GM21576 (cell line): Measurements from ENCODE around the gene SEL1L2.

ENCODE experiments used
- ATAC-seq: cut with Tn5 transposase; IDR thresholded peaks from one replicate; pipeline ENCODE4 v1.9.1; 2021; ENCODE audit warnings: mild to moderate bottlenecking, moderate library complexity; ENCODE audit not compliant: unreplicated experiment

SEL1L2 gene

DNA sequence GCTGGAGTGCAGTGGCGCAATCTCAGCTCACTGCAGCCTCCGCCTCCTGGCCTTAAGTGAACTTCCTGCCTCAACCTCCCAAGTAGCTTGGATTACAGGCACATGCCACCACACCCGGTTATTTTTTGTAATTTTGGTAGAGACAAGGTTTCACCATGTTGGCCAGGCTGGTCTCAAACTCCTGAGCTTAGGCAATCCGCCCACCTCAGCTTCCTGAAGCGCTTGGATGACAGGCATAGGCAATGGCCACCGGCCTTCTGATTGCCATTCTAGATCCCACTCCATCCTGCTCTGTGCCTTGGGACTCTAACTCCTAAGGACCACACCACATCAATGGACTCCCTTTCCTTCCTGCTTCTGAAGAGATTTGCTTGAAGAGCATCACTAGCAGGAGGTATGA is 60.6 kb downstream of the SEL1L2 start:
- no peak for ATAC-seq

DNA sequence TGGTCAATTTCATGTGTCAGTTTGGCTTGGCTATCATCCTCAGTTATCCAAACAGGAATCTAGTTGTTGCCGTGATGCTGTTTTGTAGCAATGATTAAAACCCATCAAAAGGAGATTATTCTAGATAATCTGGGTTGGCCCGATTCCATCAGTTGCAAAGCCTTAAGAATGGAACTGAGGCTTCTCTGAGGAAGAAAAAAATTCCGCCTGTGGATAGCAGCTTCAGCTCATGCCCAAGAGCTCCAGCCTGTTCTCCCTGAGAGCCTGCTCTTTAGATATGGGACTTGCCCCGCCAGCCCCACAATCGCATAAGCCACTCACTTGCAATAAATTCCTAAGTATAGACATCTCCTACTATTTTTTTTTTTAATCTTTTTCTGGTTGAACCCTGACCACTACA is 61.5 kb downstream of the SEL1L2 start:
- no peak for ATAC-seq

DNA sequence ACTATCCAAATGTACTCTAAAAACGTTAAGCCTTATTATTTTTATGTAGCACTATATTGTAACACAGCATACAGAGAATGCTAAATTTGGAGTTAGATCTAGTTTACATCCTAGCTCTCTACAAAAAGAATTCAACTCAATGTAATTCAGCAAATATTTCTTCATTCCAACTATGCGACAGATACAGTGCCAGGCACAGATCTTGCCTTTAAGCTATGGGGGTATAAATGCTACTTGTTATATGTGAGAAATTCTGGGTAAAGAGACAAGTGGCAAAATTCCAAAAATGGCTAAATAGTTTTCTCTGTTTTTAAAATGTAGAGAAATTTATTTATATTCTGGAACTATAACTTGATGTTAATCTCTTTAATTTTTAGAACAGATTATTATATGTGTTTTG is 63.2 kb downstream of the SEL1L2 start:
- ATAC-seq = no peak

DNA sequence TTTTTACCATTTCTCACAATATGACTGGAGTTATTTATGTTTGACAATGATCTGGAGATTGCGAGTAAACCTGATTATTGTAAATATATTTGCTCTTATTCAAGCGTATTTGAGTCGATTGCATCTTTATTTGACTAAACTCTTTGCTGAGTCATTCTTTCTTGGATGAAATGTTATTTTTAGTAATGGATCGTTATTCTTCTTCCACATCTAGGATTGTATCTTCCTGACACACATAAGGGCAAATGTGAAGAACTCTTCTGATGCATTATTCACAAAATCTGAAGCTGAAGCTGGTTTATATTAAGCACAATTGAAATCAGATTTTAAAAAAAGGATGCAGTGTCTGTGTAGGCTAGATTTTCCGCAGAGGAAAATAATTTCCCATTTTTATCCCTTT is 68.2 kb downstream of the SEL1L2 start:
- ATAC-seq = no peak

DNA sequence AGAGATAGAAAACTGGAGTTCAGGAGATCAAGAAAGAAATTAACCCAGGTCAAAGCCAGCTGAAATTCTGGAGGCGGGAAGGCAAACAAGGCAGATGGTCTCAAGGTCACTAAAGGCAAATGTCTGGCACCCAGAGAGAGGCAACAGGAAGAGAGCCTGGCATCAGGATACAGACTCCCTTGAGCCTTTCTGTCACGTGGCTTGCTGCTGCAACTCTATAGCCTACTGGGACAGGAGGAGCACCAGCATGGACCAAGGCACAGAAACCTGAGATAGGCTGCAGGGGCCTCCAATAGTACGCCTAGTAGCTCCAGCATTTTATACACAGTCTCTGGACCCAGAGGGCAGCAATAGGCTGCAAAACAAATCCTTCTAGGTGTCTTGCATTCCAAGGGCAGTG is 75.1 kb downstream of the SEL1L2 start:
- ATAC-seq = no peak

DNA sequence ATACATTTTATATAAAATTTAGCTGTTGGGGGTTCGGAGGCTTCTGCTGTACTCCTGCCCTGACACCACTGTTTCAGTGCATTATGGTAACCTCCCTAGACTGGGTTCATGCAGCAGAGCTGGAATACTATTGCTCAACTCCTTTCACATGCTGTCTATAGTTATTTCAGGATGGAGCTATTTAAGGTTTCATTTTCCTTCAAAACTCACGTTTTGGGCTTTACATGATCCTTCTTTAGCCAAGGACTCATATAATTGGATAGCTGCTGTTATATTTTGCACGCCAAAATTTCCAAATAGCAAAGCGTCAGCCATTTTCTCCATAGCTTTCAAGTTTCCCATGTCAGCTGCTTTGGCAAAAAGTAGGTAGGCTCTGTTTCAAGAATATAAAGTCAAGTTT is 76.8 kb downstream of the SEL1L2 start:
- ATAC-seq = no peak

DNA sequence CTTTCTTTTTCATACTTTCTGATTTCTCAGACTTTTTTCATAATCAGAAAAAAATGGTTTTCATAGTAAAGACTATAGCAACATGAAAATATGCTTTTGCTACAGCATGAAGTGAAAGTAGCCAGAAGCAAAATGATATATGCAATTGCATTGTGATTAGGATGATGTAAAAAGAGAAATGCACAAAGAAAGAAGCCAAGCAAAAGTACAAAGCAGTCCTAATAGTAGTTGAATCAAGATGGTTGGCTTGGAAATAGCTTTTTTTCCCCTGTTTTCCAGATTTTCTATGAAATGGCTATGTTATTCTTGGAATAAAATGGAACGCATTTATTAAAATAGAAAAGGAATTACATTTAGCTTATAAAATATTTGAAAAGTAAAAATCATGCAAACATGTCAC is 77.3 kb downstream of the SEL1L2 start:
- no peak for ATAC-seq

DNA sequence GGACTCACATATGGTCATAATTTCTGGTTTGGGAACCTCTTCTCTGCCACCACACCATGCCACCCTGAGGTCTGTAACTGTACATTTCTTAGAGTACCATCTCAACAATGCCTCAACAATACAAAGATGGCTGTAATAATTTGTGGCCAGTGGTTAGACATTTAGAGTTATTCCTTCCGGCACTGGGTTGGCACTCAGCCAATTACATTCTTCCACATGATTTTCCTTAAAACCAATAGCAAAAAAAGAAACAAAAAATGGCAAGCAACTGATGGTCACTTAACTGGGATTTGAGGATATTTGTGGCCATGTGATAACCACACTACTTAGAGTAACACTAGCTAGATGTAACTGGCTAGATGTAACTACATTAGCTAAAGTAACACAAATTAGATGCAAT is 79.9 kb downstream of the SEL1L2 start:
- no peak for ATAC-seq

DNA sequence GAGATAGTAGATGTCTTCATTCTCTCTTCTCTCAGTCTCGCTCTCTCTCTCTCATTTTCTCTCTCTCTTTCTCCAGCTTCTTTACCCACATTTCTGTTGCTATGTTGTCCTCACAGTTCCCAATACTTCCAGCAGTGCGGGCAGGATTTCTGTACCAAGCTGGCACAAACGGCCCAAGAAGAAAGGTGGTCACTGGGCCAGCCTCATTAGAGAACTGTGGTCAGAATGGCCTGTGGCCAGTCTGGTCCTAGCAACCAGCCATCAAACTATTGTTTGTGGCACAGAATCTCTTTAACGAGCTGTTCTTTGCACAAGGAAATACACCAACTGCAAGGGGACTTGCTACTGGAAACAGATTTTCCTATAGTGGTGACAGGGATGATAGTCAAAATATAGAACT is 81.3 kb downstream of the SEL1L2 start:
- ATAC-seq = no peak

DNA sequence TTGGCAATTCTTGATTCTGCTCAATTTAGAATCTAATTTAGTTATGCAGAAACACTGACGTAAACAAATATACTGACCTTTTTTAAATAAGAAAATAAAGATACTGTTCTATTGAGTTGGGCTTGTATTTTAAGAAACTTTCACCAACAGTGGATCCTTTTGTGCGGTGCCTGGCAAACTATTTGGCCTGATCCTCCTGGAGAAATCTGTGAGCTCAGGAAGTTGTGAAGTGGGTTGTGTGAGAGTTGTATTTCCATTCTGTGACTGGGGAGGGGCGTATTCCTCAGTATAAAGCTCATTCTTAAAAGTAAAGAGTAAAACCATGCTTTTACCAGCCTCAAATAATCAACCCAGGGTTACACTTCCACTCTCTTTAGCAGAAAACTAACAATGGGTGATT is 85.6 kb downstream of the SEL1L2 start:
- ATAC-seq = no peak

DNA sequence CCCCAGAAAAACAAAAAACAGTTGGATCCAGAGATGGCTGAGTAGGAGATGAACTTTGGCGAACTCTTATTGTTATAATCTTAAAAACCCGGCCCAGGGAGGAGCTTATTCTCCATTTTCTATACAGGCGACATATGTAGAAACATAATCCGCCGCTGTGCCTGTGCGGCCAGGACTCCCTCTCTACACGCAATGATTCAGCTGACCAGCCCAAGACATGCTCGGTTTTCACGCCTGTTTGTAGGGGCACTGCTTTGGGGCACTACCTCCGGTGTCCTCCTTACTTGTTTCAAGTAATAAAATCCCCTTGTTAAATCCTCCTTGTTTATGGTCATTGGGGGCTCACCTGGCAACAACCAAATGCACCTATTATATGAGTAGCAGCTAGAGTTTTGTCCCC is 89.9 kb downstream of the SEL1L2 start:
- no peak for ATAC-seq

DNA sequence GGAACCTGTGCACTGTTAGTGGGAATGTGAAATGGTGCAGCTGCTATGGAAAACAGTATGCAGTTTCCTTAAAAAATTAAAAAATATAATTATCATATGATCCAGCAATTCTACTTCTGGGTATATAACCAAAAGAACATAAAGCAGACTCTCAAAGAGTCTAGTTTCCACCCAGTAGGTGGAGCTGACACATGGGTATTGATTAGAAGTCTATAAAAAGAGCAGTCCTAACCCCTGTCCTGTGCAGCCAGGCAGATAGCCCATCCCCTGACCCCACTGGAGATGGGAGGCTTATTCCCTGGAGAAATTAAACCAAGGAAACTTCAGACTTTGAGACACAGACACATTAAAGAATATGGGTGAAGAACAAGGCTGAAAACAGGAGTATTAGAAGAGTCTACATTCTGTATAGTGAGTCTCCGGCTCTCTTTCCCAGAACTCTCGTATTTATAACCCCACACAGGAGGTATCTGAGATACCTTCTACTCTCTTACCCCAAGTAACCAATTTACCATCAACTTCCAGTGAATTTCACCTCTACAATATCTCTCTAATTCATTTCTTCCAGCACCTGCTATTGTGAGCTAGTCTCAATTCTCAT is 92.3 kb downstream of the SEL1L2 start:
- no peak for ATAC-seq

DNA sequence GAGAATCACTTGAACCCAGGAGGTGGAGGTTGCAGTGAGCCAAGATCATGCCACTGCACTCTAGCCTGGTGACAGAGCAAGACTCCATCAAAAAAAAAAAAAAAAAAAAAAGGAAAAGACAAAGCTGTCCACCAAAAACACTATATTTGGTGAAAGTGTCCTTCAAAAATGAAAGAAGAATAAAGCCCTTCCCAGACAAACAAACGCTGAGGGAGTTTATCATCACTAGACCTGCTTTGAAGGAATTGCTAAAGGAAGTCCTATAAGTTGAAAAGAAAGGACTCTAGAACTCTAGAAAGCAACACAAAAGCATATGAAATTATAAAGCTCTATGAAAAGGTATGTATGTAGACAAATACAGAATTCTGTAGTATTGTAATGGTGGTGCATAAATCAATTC is 98.8 kb downstream of the SEL1L2 start:
- ATAC-seq = no peak

DNA sequence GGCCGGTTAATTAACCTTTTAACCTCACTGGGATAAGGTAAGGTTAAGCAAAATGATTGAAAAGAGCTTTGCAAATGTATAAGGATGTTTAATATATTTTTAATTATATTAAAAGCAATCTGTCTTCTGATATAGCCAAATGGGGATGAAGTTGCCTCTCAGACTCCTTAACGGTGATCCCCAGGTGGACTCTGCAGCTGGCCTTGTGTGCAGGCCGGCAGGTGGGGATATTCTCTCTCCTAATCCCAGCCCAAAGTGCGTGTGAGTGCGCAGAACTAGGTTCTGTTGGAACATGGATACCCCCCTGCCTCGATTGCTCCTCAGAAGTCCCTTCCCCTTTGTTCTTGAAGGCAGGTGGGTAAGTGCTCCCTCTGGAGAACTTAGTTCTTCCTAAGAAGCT is 105.6 kb downstream of the SEL1L2 start:
- no peak for ATAC-seq

DNA sequence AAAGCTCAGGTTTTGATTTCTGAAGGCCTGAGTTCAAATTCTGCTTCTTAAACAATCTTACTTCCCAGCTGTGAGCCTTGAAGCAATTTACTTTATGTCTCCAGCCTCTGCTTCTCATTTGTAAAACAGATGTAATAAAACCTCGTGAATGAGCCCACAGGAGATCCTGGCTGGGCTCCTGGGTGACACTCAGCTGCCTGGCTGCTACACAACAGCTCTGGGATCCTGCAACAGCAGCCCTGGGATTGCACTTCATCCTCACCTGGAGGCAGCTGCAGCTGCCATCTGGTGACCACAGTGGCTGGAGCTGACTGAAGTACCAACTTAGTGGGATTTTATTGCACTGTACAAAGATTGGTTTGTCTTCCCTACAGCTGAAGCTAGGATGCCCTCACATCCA is 107.0 kb downstream of the SEL1L2 start:
- no peak for ATAC-seq

DNA sequence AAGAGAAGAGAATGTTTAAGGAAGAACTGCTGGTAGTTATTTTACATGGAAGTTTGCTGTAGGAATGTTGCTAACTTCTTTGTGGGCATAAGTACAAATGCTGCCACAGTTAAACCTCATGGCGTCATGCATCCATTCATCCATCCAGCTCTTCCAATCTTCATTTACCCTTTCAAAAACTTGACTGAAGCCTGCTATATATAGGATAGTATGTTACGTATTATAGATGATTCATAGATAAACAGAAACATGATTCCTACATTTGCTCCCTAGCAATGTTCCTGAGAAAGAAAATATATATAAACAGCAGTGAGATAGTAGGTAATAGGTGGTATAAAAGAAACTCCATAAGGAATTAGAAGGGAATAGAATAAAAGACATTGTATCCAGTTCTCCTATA is 111.8 kb downstream of the SEL1L2 start:
- no peak for ATAC-seq

DNA sequence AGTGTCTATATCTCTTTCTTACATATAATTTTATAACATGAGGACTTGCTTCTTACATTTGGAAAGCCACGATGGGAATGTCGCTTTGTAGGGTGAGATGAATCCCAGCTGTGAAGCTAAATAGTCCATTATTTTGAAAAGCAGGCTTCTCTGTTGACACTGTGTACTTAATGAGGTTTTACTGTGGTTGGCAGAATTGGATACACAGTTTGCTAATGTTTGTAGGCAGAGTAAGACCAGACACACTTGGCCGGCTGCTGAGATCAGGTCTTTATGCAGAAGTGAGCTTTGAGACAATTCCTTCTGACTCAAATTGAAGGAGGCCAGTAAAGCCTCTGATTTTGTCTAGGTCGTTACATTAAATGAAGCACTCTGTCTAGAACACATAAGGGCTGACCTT is 112.6 kb downstream of the SEL1L2 start:
- no peak for ATAC-seq

DNA sequence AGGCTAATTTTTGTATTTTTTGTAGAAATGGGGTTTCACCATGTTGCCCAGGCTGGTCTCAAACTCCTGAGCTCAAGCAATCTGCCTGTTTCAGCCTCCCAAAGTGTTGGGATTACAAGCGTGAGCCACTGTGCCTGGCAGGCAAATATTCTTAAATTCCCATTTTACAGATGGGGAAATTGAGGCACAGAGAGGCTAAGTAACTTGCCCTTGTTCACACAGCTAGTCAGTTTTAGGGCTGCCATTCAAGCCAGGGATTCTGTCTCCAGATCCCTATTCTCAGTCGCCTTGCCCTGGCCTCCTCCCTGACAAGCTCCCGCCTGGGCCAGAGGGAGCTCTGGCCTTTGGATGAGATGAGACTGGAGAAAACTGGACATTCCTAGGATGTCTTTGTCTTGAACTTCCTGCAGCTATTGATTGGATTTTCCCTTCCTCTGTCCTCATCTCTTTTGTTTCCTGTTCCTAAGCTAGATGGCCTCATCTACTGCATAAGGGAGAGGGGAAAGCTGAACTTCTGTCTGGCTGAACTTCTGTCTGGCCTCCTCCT is 115.1 kb downstream of the SEL1L2 start:
- no peak for ATAC-seq

DNA sequence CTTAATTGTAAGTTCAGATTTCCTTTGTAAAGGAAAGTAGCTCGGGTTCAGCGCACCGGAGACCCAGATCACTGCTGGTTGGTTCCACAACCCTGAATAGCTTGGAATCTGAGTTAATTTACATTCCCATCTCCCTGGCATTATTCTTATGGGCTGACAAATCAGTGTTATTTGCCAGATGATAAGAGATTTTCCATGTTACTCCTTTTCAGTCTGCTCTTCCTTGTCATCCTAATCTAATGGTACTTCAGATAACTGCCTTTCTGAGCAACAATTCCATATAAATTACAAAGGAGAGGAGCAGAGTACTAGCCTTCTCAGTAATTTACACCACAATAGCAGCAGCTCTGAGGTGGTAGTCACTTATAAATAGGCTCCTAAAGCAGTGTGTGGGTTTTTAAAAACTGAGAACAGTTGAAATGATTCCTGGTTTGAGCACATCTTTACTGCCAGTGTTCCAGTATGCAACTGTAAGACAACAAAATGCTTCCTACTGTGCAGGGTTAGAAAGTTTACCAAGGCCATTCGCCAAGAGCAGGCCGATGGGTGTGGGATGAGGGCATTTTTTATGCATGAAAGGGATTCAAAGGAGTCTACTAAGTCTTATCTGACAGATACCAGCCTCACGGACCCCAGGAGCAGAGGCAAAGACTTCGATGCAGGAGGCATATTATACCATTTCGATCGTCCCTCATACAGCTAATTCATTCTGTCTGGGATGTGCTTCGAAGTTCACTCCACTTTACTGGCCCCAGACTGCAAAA is 115.8 kb downstream of the SEL1L2 start:
- ATAC-seq = no peak

DNA sequence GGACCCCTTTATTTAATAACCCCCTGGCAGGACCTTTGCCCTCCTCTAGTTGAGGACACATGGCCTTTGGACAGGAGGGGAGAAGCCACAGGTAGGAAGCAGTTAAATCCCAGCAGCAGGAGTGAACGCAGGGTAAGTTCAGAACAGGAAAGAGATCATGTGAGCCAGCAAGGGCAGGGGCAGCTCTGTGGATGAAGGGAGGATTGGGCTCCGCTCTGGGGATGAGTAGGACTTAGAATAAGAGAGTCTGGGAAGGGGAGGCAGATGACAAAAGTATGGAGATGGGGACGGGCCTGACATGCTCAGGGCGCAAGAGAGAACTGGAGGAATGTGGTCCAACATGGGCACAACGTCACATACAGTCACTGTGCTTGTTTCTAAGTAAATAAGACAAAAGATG is 116.6 kb downstream of the SEL1L2 start:
- ATAC-seq = no peak

DNA sequence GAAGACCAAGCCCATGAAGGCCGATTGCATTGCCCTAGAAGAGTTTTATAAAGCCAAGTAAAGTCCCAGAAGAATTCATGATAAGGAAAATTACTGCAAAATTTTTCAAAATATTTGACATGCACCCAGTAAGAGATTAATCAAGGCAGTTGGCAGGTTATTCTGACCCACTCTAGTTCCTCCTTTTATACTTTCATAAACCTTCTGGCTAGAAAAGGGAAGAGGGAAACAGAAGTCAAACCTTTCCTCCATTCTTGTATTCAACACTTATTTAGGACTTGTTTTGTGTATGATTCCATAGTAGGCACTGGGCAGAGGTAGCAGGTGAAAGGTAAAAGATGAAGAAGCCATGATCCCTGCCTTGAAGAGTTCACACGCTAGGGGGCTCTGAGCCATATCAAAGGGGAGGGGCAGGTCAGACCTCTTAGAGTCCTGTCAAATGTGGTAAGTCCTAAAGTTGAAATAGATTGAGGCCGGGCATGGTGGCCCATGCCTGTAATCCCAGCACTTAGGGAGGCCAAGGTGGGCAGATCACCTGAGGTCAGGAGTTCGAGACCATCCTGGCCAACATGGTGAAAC is 120.2 kb downstream of the SEL1L2 start:
- no peak for ATAC-seq

DNA sequence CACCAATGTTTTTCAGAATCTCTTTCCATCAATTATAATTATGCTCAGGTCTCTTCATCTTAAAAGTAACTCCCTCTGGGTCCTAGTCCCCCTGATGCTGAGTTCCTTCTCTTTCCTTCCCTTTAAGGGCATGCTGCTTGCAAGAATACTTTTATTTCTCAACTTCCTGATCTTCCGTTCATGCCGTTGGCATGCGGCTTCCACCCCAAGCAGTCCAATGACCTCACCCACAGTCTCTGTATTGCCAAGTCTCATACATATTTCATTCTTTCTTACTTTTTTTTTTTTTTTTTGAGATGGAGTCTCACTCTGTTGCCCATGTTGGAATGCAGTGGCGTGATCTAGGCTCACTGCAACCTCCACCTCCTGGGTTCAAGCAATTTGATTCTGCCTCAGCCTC is 122.1 kb downstream of the SEL1L2 start:
- ATAC-seq = no peak
